Central memory CD8-positive, alpha-beta T cell (primary cell): ENCODE data around the gene SATL1.
"Not testable (repeated sequence)": the region's sequence is repeated elsewhere in the genome, so short reads cannot be mapped to it uniquely, and the experiment has no call there.

Source experiments
- ATAC-seq: fragments of 150-1000 bp; cut with Tn5 transposase; replicated peaks from 2 replicates; pipeline ENCODE4 v1.10.0; 2022; ENCODE audit warnings: mild to moderate bottlenecking, moderate FRiP score, moderate number of reproducible peaks; ENCODE audit not compliant: poor library complexity, severe bottlenecking; ENCODE audit errors: extremely low read depth
- DNase-seq, 2 donors: peaks; one replicate each; pipeline ENCODE4 v3.0.0; 2021; ENCODE audit warnings: low spot score in 2 of 2
- H3K27ac Mint-ChIP-seq: one replicate; pipeline ENCODE4 v1.8.0; 2022; ENCODE audit warnings: low read depth, mild to moderate bottlenecking, moderate library complexity, mixed read lengths
- H3K27me3 Mint-ChIP-seq: one replicate; pipeline ENCODE4 v1.8.0; 2022; ENCODE audit warnings: mixed read lengths
- H3K36me3 Mint-ChIP-seq: one replicate; pipeline ENCODE4 v1.8.0; 2022; ENCODE audit warnings: mild to moderate bottlenecking, moderate library complexity, mixed read lengths; ENCODE audit not compliant: insufficient read depth
- H3K4me1 Mint-ChIP-seq: one replicate; pipeline ENCODE4 v1.8.0; 2022; ENCODE audit warnings: mixed read lengths
- H3K4me3 Mint-ChIP-seq: one replicate; pipeline ENCODE4 v1.8.0; 2022; ENCODE audit warnings: mild to moderate bottlenecking, moderate library complexity, mixed read lengths
- H3K9me3 Mint-ChIP-seq: one replicate; pipeline ENCODE4 v1.8.0; 2022; ENCODE audit warnings: mixed read lengths

The SATL1 gene

GRCh38 chrX:85243761-85244449 is at the start of gene SATL1, which contains the start of gene ZNF711:
SATL1 (minus strand) TSS chrX:85243779; CDS start chrX:85108968, 134,811 bp downstream.
ZNF711 (plus strand) TSS chrX:85243991; CDS start chrX:85247573, 3,582 bp downstream.
- no peaks in the 10 kb centered on the region for H3K27me3 Mint-ChIP-seq
- H3K36me3 Mint-ChIP-seq: no peaks in the 10 kb centered on the region
- no peak for DNase-seq
- no peak within 1 kb of the TSS for H3K27ac Mint-ChIP-seq
- H3K4me1 Mint-ChIP-seq: peaks cover 5% of the 10 kb centered on the region
- H3K4me3 Mint-ChIP-seq: peak within 1 kb of the TSS; percentile 79
- no peak for ATAC-seq
- no peaks in the 10 kb centered on the region for H3K9me3 Mint-ChIP-seq

- Mint-ChIP-seq H3K27ac (no peak overlapping the region), H3K9me3 (peaks cover 5% of the 10 kb centered on the region), H3K36me3 (no peaks in the 10 kb centered on the region), H3K27me3 (no peaks in the 10 kb centered on the region), H3K4me3 (no peak overlapping the region), H3K4me1 (no peaks in the 10 kb centered on the region)
- no peak for ATAC-seq
- no peak for DNase-seq
Measured at GRCh38 chrX:85288992-85289723, 45.6 kb upstream of the SATL1 start.

GRCh38 chrX:85285286-85285685 is 41.7 kb upstream of the SATL1 start:
- not testable (repeated sequence) for H3K4me3 Mint-ChIP-seq, H3K4me1 Mint-ChIP-seq, H3K36me3 Mint-ChIP-seq, DNase-seq, H3K27me3 Mint-ChIP-seq, H3K27ac Mint-ChIP-seq, H3K9me3 Mint-ChIP-seq, ATAC-seq

GRCh38 chrX:85244450-85245211 is 1.1 kb upstream of the SATL1 start:
- Mint-ChIP-seq H3K4me1 (peaks cover 5% of the 10 kb centered on the region), H3K9me3 (no peaks in the 10 kb centered on the region), H3K4me3 (peak overlapping the region; percentile 79), H3K27me3 (no peaks in the 10 kb centered on the region), H3K36me3 (no peaks in the 10 kb centered on the region), H3K27ac (no peak overlapping the region)
- DNase-seq: no peak
- no peak for ATAC-seq

GRCh38 chrX:85243155-85243554 is 424 bp downstream of the SATL1 start:
- Mint-ChIP-seq H3K4me3 (no peak overlapping the region), H3K27ac (no peak overlapping the region), H3K9me3 (no peaks in the 10 kb centered on the region), H3K27me3 (no peaks in the 10 kb centered on the region), H3K4me1 (peaks cover 5% of the 10 kb centered on the region), H3K36me3 (peaks cover under 1% of the 10 kb centered on the region)
- no peak for DNase-seq
- no peak for ATAC-seq

GRCh38 chrX:85223359-85223758 is 20.2 kb downstream of the SATL1 start:
- Mint-ChIP-seq H3K4me3 (no peak overlapping the region), H3K36me3 (no peaks in the 10 kb centered on the region), H3K4me1 (no peaks in the 10 kb centered on the region), H3K9me3 (no peaks in the 10 kb centered on the region), H3K27ac (no peak overlapping the region), H3K27me3 (no peaks in the 10 kb centered on the region)
- ATAC-seq (no peak), DNase-seq (no peak)

GRCh38 chrX:85221361-85221760 is 22.2 kb downstream of the SATL1 start:
- Mint-ChIP-seq H3K36me3 (no peaks in the 10 kb centered on the region), H3K9me3 (no peaks in the 10 kb centered on the region), H3K27ac (no peak overlapping the region), H3K27me3 (no peaks in the 10 kb centered on the region), H3K4me3 (no peak overlapping the region), H3K4me1 (no peaks in the 10 kb centered on the region)
- ATAC-seq (no peak), DNase-seq (no peak)

GRCh38 chrX:85215946-85216345 is 27.6 kb downstream of the SATL1 start:
- Mint-ChIP-seq H3K4me3 (no peak overlapping the region), H3K27ac (no peak overlapping the region), H3K4me1 (no peaks in the 10 kb centered on the region)

GRCh38 chrX:85213792-85214530 is 29.6 kb downstream of the SATL1 start:
- Mint-ChIP-seq H3K27me3 (no peaks in the 10 kb centered on the region), H3K4me1 (no peaks in the 10 kb centered on the region), H3K9me3 (peaks cover 7% of the 10 kb centered on the region), H3K27ac (no peak overlapping the region), H3K4me3 (no peak overlapping the region), H3K36me3 (no peaks in the 10 kb centered on the region)
- DNase-seq: no peak
- no peak for ATAC-seq

More at GRCh38 chrX:85215946-85216345, 27.6 kb downstream of the SATL1 start:
- Mint-ChIP-seq H3K27me3 (no peaks in the 10 kb centered on the region), H3K9me3 (no peaks in the 10 kb centered on the region), H3K36me3 (no peaks in the 10 kb centered on the region)
- ATAC-seq (no peak), DNase-seq (no peak)

- no peak for DNase-seq
- Mint-ChIP-seq H3K27me3 (no peaks in the 10 kb centered on the region), H3K36me3 (no peaks in the 10 kb centered on the region), H3K4me1 (no peaks in the 10 kb centered on the region), H3K4me3 (no peak overlapping the region), H3K27ac (no peak overlapping the region), H3K9me3 (no peaks in the 10 kb centered on the region)
- ATAC-seq: no peak
Measured at GRCh38 chrX:85203461-85203970, 40.1 kb downstream of the SATL1 start.

- Mint-ChIP-seq H3K27me3 (no peaks in the 10 kb centered on the region), H3K4me3 (no peak overlapping the region), H3K36me3 (no peaks in the 10 kb centered on the region), H3K9me3 (peaks cover 17% of the 10 kb centered on the region), H3K27ac (no peak overlapping the region), H3K4me1 (no peaks in the 10 kb centered on the region)
- ATAC-seq (no peak), DNase-seq (no peak)
Measured at GRCh38 chrX:85196319-85196718, 47.3 kb downstream of the SATL1 start.

GRCh38 chrX:85159644-85160043 is 83.9 kb downstream of the SATL1 start:
- Mint-ChIP-seq H3K36me3 (no peaks in the 10 kb centered on the region), H3K4me1 (no peaks in the 10 kb centered on the region), H3K27me3 (no peaks in the 10 kb centered on the region), H3K9me3 (no peaks in the 10 kb centered on the region), H3K27ac (no peak overlapping the region), H3K4me3 (no peak overlapping the region)
- ATAC-seq: no peak
- DNase-seq: no peak
